IMR-90 (cell line): ENCODE measurements around the gene ZNF212. TPM values are rescaled to one million over a fixed set of nuclear protein-coding genes. Genes with fewer than 3 reads are reported as not detected.

Experiments
- ATAC-seq: fragments of 200-7000 bp; cut with Tn5 transposase; 2 replicates; pipeline ENCODE4 v1.9.1; 2020; ENCODE audit warnings: low read depth, mild to moderate bottlenecking, moderate library complexity
- BruUV-seq: library from RNA; stranded (reverse); fragments of 400-500 nt; replicated peaks from 2 replicates; lab custom pipeline; 2021; lab: Mats Ljungman, UMichigan
- CTCF ChIA-PET: fragments of 300-600 bp; formaldehyde crosslinking; extraction: SDS; loops from one replicate; lab custom pipeline; 2021; ENCODE audit warnings: antibody characterized with exemption; lab: Yijun Ruan, JAX
- POLR2A ChIA-PET: fragments of 300-600 bp; sonication (Branson Sonifier 250); formaldehyde crosslinking; loops from one replicate; lab custom pipeline; 2022; ENCODE audit warnings: antibody characterized with exemption; ENCODE audit not compliant: unreplicated experiment; lab: Charles Lee
- DNase-seq: peaks from one replicate; pipeline ENCODE4 v3.0.0; 2013
- H2AFZ ChIP-seq: replicated peaks from 2 replicates; pipeline ENCODE3; 2013; ENCODE audit warnings: low read length, mild to moderate bottlenecking; ENCODE audit not compliant: poor library complexity
- H2AK5ac ChIP-seq: 2 replicates; pipeline ENCODE4 v1.6.1; 2013; ENCODE audit warnings: low read depth, low read length, inconsistent platforms
- H2AK9ac ChIP-seq: replicated peaks from 2 replicates; pipeline ENCODE3; 2013; ENCODE audit warnings: mild to moderate bottlenecking, low read depth, low read length, moderate library complexity; ENCODE audit not compliant: poor library complexity
- H2BK120ac ChIP-seq: 2 replicates; pipeline ENCODE4 v1.6.1; 2013; ENCODE audit warnings: low read depth, low read length, inconsistent platforms
- H2BK15ac ChIP-seq: 3 replicates; pipeline ENCODE4 v1.6.1; 2013; ENCODE audit warnings: low read depth, low read length, inconsistent platforms
- H2BK20ac ChIP-seq: 2 replicates; pipeline ENCODE4 v1.6.1; 2013; ENCODE audit warnings: low read depth, mild to moderate bottlenecking, inconsistent platforms, low read length, moderate library complexity
- H2BK5ac ChIP-seq: 2 replicates; pipeline ENCODE4 v1.6.1; 2013; ENCODE audit warnings: mild to moderate bottlenecking, low read depth, low read length, inconsistent platforms; ENCODE audit not compliant: poor library complexity, severe bottlenecking
- H3K14ac ChIP-seq: replicated peaks from 2 replicates; pipeline ENCODE4 v1.6.1; 2013; ENCODE audit warnings: low read depth, low read length, inconsistent platforms
- H3K18ac ChIP-seq: 2 replicates; pipeline ENCODE4 v1.6.1; 2013; ENCODE audit warnings: low read depth, low read length, control low read depth
- H3K23ac ChIP-seq: 2 replicates; pipeline ENCODE4 v1.6.1; 2013; ENCODE audit warnings: low read depth, low read length, inconsistent platforms
- H3K27ac ChIP-seq: 2 replicates; pipeline ENCODE4 v1.5.1; 2013; ENCODE audit warnings: mild to moderate bottlenecking, control low read depth, low read length; ENCODE audit not compliant: insufficient read depth
- H3K27me3 ChIP-seq: 2 replicates; pipeline ENCODE4 v1.6.1; 2013; ENCODE audit warnings: low read length; ENCODE audit not compliant: control insufficient read depth, insufficient read depth
- H3K36me3 ChIP-seq: 2 replicates; pipeline ENCODE4 v1.6.1; 2013; ENCODE audit warnings: low read length, mixed read lengths; ENCODE audit not compliant: control insufficient read depth, insufficient read depth
- H3K4ac ChIP-seq: 2 replicates; pipeline ENCODE4 v1.6.1; 2013; ENCODE audit warnings: low read depth, low read length, inconsistent platforms
- H3K4me1 ChIP-seq: 2 replicates; pipeline ENCODE4 v1.6.1; 2013; ENCODE audit warnings: low read length, mixed read lengths; ENCODE audit not compliant: control insufficient read depth, insufficient read depth
- H3K4me2 ChIP-seq: 2 replicates; pipeline ENCODE4 v1.6.1; 2013; ENCODE audit warnings: low read depth, mild to moderate bottlenecking, control low read depth, low read length, moderate library complexity
- H3K4me3 ChIP-seq: 2 replicates; pipeline ENCODE4 v1.5.1; 2013; ENCODE audit warnings: low read depth, mild to moderate bottlenecking, control low read depth, low read length, moderate library complexity; ENCODE audit not compliant: insufficient read depth
- H3K56ac ChIP-seq: 2 replicates; pipeline ENCODE4 v1.6.1; 2013; ENCODE audit warnings: low read length, inconsistent platforms; ENCODE audit not compliant: insufficient read depth; ENCODE audit errors: extremely low read depth
- H3K79me1 ChIP-seq, 2 experiments: 2 replicates each; pipeline ENCODE4 v1.6.1; 2013; ENCODE audit warnings: low read length in 2 of 2, inconsistent platforms in 1 of 2, low read depth in 1 of 2
- H3K9ac ChIP-seq: 2 replicates; pipeline ENCODE4 v1.6.1; 2013; ENCODE audit warnings: low read depth, low read length, control low read depth
- H3K9me1 ChIP-seq: 2 replicates; pipeline ENCODE4 v1.6.1; 2013; ENCODE audit warnings: low read length, inconsistent platforms; ENCODE audit not compliant: insufficient read depth
- H3K9me3 ChIP-seq: 2 replicates; pipeline ENCODE4 v1.6.1; 2013; ENCODE audit warnings: low read length; ENCODE audit not compliant: control insufficient read depth, insufficient read depth
- H4K20me1 ChIP-seq: 2 replicates; pipeline ENCODE4 v1.6.1; 2013; ENCODE audit warnings: low read length, inconsistent platforms; ENCODE audit not compliant: insufficient read depth
- H4K5ac ChIP-seq: 2 replicates; pipeline ENCODE4 v1.6.1; 2013; ENCODE audit warnings: mild to moderate bottlenecking, low read depth, low read length, control low read depth
- H4K8ac ChIP-seq, 2 experiments: 2 replicates each; pipeline ENCODE4 v1.6.1; 2013; ENCODE audit warnings: low read depth in 2 of 2, low read length in 2 of 2, control low read depth in 1 of 2, inconsistent platforms in 1 of 2
- H4K91ac ChIP-seq: 2 replicates; pipeline ENCODE4 v1.6.1; 2013; ENCODE audit warnings: low read depth, low read length, inconsistent platforms; ENCODE audit not compliant: insufficient read depth
- BHLHE40 ChIP-seq: fragments of 150-350 bp; IDR thresholded peaks from 2 replicates; pipeline ENCODE4 v1.6.1; 2016; ENCODE audit warnings: mild to moderate bottlenecking, low read depth, low read length
- CEBPB ChIP-seq: IDR thresholded peaks from 2 replicates; pipeline ENCODE4 v1.6.1; 2012; ENCODE audit warnings: low read depth, low read length, improper control_type of control experiment
- FOS ChIP-seq: fragments of 150-350 bp; IDR thresholded peaks from 2 replicates; pipeline ENCODE4 v1.6.1; 2016; ENCODE audit warnings: low read depth, low read length
- POLR2A ChIP-seq: IDR thresholded peaks from 2 replicates; pipeline ENCODE4 v1.6.1; 2012; ENCODE audit warnings: mild to moderate bottlenecking, low read depth, low read length
- RFX5 ChIP-seq: IDR thresholded peaks from 2 replicates; pipeline ENCODE4 v1.8.0; 2012; ENCODE audit warnings: low read depth, mild to moderate bottlenecking, low read length, moderate library complexity
- USF2 ChIP-seq: fragments of 150-350 bp; IDR thresholded peaks from 2 replicates; pipeline ENCODE4 v1.6.1; 2017; ENCODE audit warnings: mild to moderate bottlenecking, antibody characterized with exemption, low read length, low read depth
- WGBS, 2 experiments: methylation state at CpG; one replicate each; pipeline versions ENCODE4 v1.1.5 to v1.1.7; 2013; ENCODE audit warnings: missing lambda C conversion rate in 2 of 2; ENCODE audit not compliant: insufficient read length in 1 of 2; ENCODE audit errors: extremely low coverage in 2 of 2; 5-methylcytosine and 5-hydroxymethylcytosine counted together
- dilution Hi-C: fragments of 300-500 bp; cut with HindIII; formaldehyde crosslinking; loops from one replicate; pipeline ENCODE4 v1.14.3; 2018; ENCODE audit warnings: low sequenced_read_pairs; ENCODE audit not compliant: unreplicated experiment
- in situ Hi-C: fragments of 300-500 bp; cut with MboI; formaldehyde crosslinking; loops from 3 replicates; pipeline ENCODE4 v1.14.3; 2019; ENCODE audit warnings: low sequenced_read_pairs, inconsistent platforms, mixed read lengths
- intact Hi-C: fragments of 100-400 bp; cut with micrococcal nuclease; formaldehyde crosslinking; loops from 2 replicates; pipeline ENCODE4 v1.10.0; 2022
- polyA plus RNA-seq, 3 experiments: library from polyadenylated mRNA; depleted of rRNA; stranded (reverse); fragments of >200 nt; gene quantifications; 2 replicates each; pipeline ENCODE4 v1.2.3, GENCODE V29; 2012; ENCODE audit warnings: low replicate concordance in 1 of 3
- total RNA-seq: library from RNA; depleted of rRNA; stranded (reverse); fragments of >200 nt; gene quantifications from 2 replicates; pipeline ENCODE4 v1.2.3, GENCODE V29; 2012

Gene ZNF212
- total and polyA plus RNA-seq, 2 of the 4 experiments (the other 2 are of a cell fraction) = 3.8 to 5.1 TPM

- Histone ChIP-seq H3K9me1 (peaks cover 16% of the 10 kb centered on the region), H3K4me3 (no peak overlapping the region), H3K4me1 (no peaks in the 10 kb centered on the region), H3K27me3 (no peaks in the 10 kb centered on the region), H4K91ac (no peak overlapping the region), H3K18ac (no peak overlapping the region), H3K56ac (no peak overlapping the region), H3K4ac (no peak overlapping the region), H3K23ac (no peak overlapping the region), H3K9ac (no peak overlapping the region), H3K4me2 (no peak overlapping the region), H4K20me1 (peaks cover 12% of the 10 kb centered on the region), H4K5ac (no peak overlapping the region), H3K14ac (no peak overlapping the region), H2BK120ac (no peak overlapping the region), H2AK9ac (no peak overlapping the region), H3K79me1 (peaks cover 33 to 56% of the 10 kb centered on the region in 2 experiments), H2AK5ac (no peak overlapping the region), H2BK15ac (no peak overlapping the region), H2BK5ac (no peak overlapping the region), H3K36me3 (peaks cover 71% of the 10 kb centered on the region), H3K27ac (no peak overlapping the region), H2AFZ (no peak overlapping the region), H2BK20ac (no peak overlapping the region), H4K8ac (no peak overlapping the region), H3K9me3 (no peaks in the 10 kb centered on the region)
- intact Hi-C loops (no loop called here), dilution Hi-C loops (no loop called here), in situ Hi-C loops (no loop called here)
- no TSS peak for BruUV-seq
- no peak for TF ChIP-seq CEBPB
- no peak for TF ChIP-seq USF2
- no peak for TF ChIP-seq BHLHE40
- no peak for TF ChIP-seq RFX5
- TF ChIP-seq POLR2A = no peak
- TF ChIP-seq FOS = no peak
- ChIA-PET CTCF (no interaction called here), POLR2A (no interaction called here)
- ATAC-seq = no peak
- no peak for DNase-seq
- 67% methylated on average over 8 of the region's 18 CpGs; no CpG with 5 or more reads in 1 of the 2 experiments for WGBS, 2 experiments
These were observed 33.6 kb upstream of the ZNF212 start for GRCh38 chr7:149205690-149206381.
